GM18907 (cell line): ENCODE results near the gene CYP20A1.
"Not testable (repeated sequence)": the region's sequence is repeated elsewhere in the genome, so short reads cannot be mapped to it uniquely, and the experiment has no call there.

Experiments
- ATAC-seq: cut with Tn5 transposase; IDR thresholded peaks from one replicate; pipeline ENCODE4 v1.9.1; 2021; ENCODE audit warnings: mild to moderate bottlenecking, moderate library complexity; ENCODE audit not compliant: unreplicated experiment

CYP20A1 gene

GRCh38 chr2:203279288-203279687 is 40.5 kb downstream of the CYP20A1 start:
- ATAC-seq, result no peak

- no peak for ATAC-seq
Observed at GRCh38 chr2:203280428-203281064, 41.7 kb downstream of the CYP20A1 start.

GRCh38 chr2:203282101-203282500 is 43.3 kb downstream of the CYP20A1 start:
- ATAC-seq, result no peak

GRCh38 chr2:203286532-203286931 is 47.7 kb downstream of the CYP20A1 start:
- ATAC-seq, result no peak

- ATAC-seq, result no peak
Observed at GRCh38 chr2:203301667-203302066, 62.8 kb downstream of the CYP20A1 start.

- ATAC-seq, result not testable (repeated sequence)
Observed at GRCh38 chr2:203302586-203302985, 63.8 kb downstream of the CYP20A1 start.

- ATAC-seq, result no peak
Observed at GRCh38 chr2:203310688-203311436, 72.0 kb downstream of the CYP20A1 start.

GRCh38 chr2:203326356-203326755 is 87.5 kb downstream of the CYP20A1 start:
- no peak for ATAC-seq

- ATAC-seq, result peak; percentile 12
Observed at GRCh38 chr2:203327582-203327900, 88.7 kb downstream of the CYP20A1 start.

- peak; percentile 63 for ATAC-seq
Observed at GRCh38 chr2:203327901-203328759, 89.3 kb downstream of the CYP20A1 start, which contains the start of gene ABI2. Gene ABI2 (plus strand): TSS chr2:203328394. CDS start chr2:203328515, 121 bp downstream.

GRCh38 chr2:203328760-203329540 is 90.1 kb downstream of the CYP20A1 start:
- peak; percentile 63 for ATAC-seq

- ATAC-seq, result no peak
Observed at GRCh38 chr2:203330434-203330833, 91.6 kb downstream of the CYP20A1 start.

- no peak for ATAC-seq
Observed at GRCh38 chr2:203338322-203338721, 99.5 kb downstream of the CYP20A1 start.

- ATAC-seq, result no peak
Observed at GRCh38 chr2:203340791-203341487, 102.1 kb downstream of the CYP20A1 start.

- ATAC-seq, result no peak
Observed at GRCh38 chr2:203341741-203342310, 103.0 kb downstream of the CYP20A1 start.

- ATAC-seq, result not testable (repeated sequence)
Observed at GRCh38 chr2:203342374-203342773, 103.6 kb downstream of the CYP20A1 start.

GRCh38 chr2:203344667-203345066 is 105.8 kb downstream of the CYP20A1 start:
- no peak for ATAC-seq

- ATAC-seq, result no peak
Observed at GRCh38 chr2:203346612-203347011, 107.8 kb downstream of the CYP20A1 start.

- no peak for ATAC-seq
Observed at GRCh38 chr2:203347375-203347774, 108.6 kb downstream of the CYP20A1 start.
